Endothelial cell of umbilical vein (primary cell): Measurements from ENCODE around the gene NOTCH1. TPM values are rescaled to one million over a fixed set of nuclear protein-coding genes. Genes with fewer than 3 reads are reported as not detected.

Source experiments
- BruUV-seq: library from RNA; stranded (reverse); fragments of 400-500 nt; replicated peaks from 2 replicates; lab custom pipeline; 2021; lab: Mats Ljungman, UMichigan
- CTCF ChIA-PET: fragments of 300-600, 350-600 bp; sonication (Branson Sonifier 250); formaldehyde crosslinking; loops from one replicate; lab custom pipeline; 2021; ENCODE audit warnings: antibody characterized with exemption, inconsistent platforms; lab: Charles Lee
- POLR2A ChIA-PET: fragments of 300-600, 350-600 bp; sonication (Branson Sonifier 250); formaldehyde crosslinking; loops from one replicate; lab custom pipeline; 2021; ENCODE audit warnings: antibody characterized with exemption, inconsistent platforms; lab: Charles Lee
- DNase-seq: peaks from one replicate; pipeline ENCODE4 v3.0.0-alpha.2; 2011; ENCODE audit warnings: low read depth, low spot score
- FAIRE-seq: peaks from 2 replicates; lab custom pipeline; 2011; peaks lifted over from hg19 to GRCh38; lab: Jason Lieb, UNC
- H2AFZ ChIP-seq: 2 replicates; pipeline ENCODE4 v1.6.0; 2012; ENCODE audit warnings: low read depth, low read length, control low read depth, inconsistent platforms
- H3K27ac ChIP-seq: 2 replicates; pipeline ENCODE4 v1.5.1; 2011; ENCODE audit warnings: low read depth, mild to moderate bottlenecking, control low read depth, low read length, moderate library complexity; ENCODE audit not compliant: insufficient read depth
- H3K27me3 ChIP-seq, 2 experiments: 2 replicates each; pipeline versions ENCODE4 v1.6.0 to v1.6.1; 2011; ENCODE audit warnings: low read length in 2 of 2, mixed read lengths in 1 of 2; ENCODE audit not compliant: control insufficient read depth in 2 of 2, insufficient read depth in 2 of 2
- H3K36me3 ChIP-seq, 2 experiments: 2 replicates in 1 of 2; 3 replicates in 1 of 2; pipeline ENCODE4 v1.5.1; 2011; ENCODE audit warnings: low read length in 2 of 2, mild to moderate bottlenecking in 1 of 2, moderate library complexity in 1 of 2; ENCODE audit not compliant: control insufficient read depth in 2 of 2, insufficient read depth in 2 of 2; ENCODE audit errors: extremely low read depth in 1 of 2
- H3K4me1 ChIP-seq: 3 replicates; pipeline ENCODE4 v1.5.1; 2011; ENCODE audit warnings: mild to moderate bottlenecking, low read length; ENCODE audit not compliant: control insufficient read depth, insufficient read depth; ENCODE audit errors: extremely low read depth
- H3K4me2 ChIP-seq: 2 replicates; pipeline ENCODE4 v1.6.1; 2011; ENCODE audit warnings: low read length, control low read depth, mixed read lengths; ENCODE audit not compliant: insufficient read depth
- H3K4me3 ChIP-seq, 3 experiments: fragments of 200-600 bp in 1 of 3; sonication (generic), shearing (Covaris generic) in 1 of 3; replicated peaks in 1 of 3; 2 replicates each; pipeline ENCODE4 v1.5.1; 2011 to 2016; ENCODE audit warnings: control low read depth in 3 of 3, low read length in 3 of 3, mild to moderate bottlenecking in 2 of 3, inconsistent platforms in 1 of 3, low read depth in 1 of 3, moderate library complexity in 1 of 3; ENCODE audit not compliant: insufficient read depth in 1 of 3
- H3K79me2 ChIP-seq: 2 replicates; pipeline ENCODE4 v1.6.0; 2012; ENCODE audit warnings: low read length, inconsistent platforms; ENCODE audit not compliant: control insufficient read depth, insufficient read depth
- H3K9ac ChIP-seq: replicated peaks from 2 replicates; pipeline ENCODE3; 2011; ENCODE audit warnings: low read length, control low read depth; ENCODE audit not compliant: insufficient read depth; ENCODE audit errors: extremely low read depth
- H3K9me1 ChIP-seq: replicated peaks from 3 replicates; pipeline ENCODE4 v1.6.0; 2011; ENCODE audit warnings: mild to moderate bottlenecking, low read length; ENCODE audit not compliant: control insufficient read depth, insufficient read depth; ENCODE audit errors: extremely low read depth
- H3K9me3 ChIP-seq: replicated peaks from 2 replicates; pipeline ENCODE4 v1.5.1; 2012; ENCODE audit warnings: low read length, inconsistent platforms; ENCODE audit not compliant: control insufficient read depth, insufficient read depth
- H4K20me1 ChIP-seq: replicated peaks from 2 replicates; pipeline ENCODE3; 2011; ENCODE audit warnings: mild to moderate bottlenecking, low read length; ENCODE audit not compliant: control insufficient read depth, insufficient read depth; ENCODE audit errors: extremely low read depth
- CTCF ChIP-seq, 2 donors: IDR thresholded peaks; 1 replicate in 1 of 2; 2 replicates in 1 of 2; pipeline ENCODE4 v1.5.1; 2011; ENCODE audit warnings: low read length in 2 of 2, mild to moderate bottlenecking in 2 of 2, moderate library complexity in 2 of 2, control low read depth in 1 of 2, inconsistent platforms in 1 of 2, low read depth in 1 of 2; ENCODE audit not compliant: insufficient read depth in 1 of 2; ENCODE audit errors: extremely low read depth in 1 of 2
- EZH2 ChIP-seq: IDR thresholded peaks from 2 replicates; pipeline ENCODE4 v1.6.1; 2012; ENCODE audit warnings: borderline replicate concordance, low read depth, mild to moderate bottlenecking, moderate library complexity, low read length, inconsistent platforms; ENCODE audit not compliant: severe bottlenecking
- JUN ChIP-seq: IDR thresholded peaks from 2 replicates; pipeline ENCODE4 v1.6.1; 2011; ENCODE audit warnings: borderline replicate concordance, low read depth; ENCODE audit not compliant: insufficient read length, insufficient read depth
- MAX ChIP-seq: IDR thresholded peaks from 2 replicates; pipeline ENCODE4 v1.6.1; 2011; ENCODE audit not compliant: insufficient read depth, insufficient read length
- MYC ChIP-seq: IDR thresholded peaks from one replicate; pipeline ENCODE4 v1.6.1; 2011; ENCODE audit warnings: mild to moderate bottlenecking, low read depth, low read length
- POLR2A ChIP-seq: IDR thresholded peaks from 2 replicates; pipeline ENCODE4 v1.6.1; 2012; ENCODE audit warnings: low read depth, mild to moderate bottlenecking, control low read depth, low read length
- POLR2AphosphoS5 ChIP-seq: IDR thresholded peaks from 2 replicates; pipeline ENCODE4 v1.6.1; 2012; ENCODE audit warnings: low read depth, mild to moderate bottlenecking, control low read depth, low read length, moderate library complexity; ENCODE audit not compliant: insufficient read depth
- dilution Hi-C: fragments of 300-500 bp; cut with MboI; formaldehyde crosslinking; loops from one replicate; pipeline ENCODE4 v1.15.0; 2019; ENCODE audit warnings: low sequenced_read_pairs; ENCODE audit not compliant: extremely low pct_ligation_motif_present
- intact Hi-C: fragments of 100-400 bp; cut with micrococcal nuclease; formaldehyde crosslinking; loops from one replicate; pipeline ENCODE4 v1.10.0; 2022
- polyA plus RNA-seq, 4 experiments: library from polyadenylated mRNA; depleted of rRNA in 3 of 4; stranded (reverse) in 3 of 4; unstranded in 1 of 4; fragments of >200 nt; gene quantifications; 2 replicates each; pipeline versions ENCODE4 v1.2.1 to v1.2.3, GENCODE V29; 2011 to 2012; ENCODE audit warnings: missing spikeins in 1 of 4
- total RNA-seq: library from RNA; stranded (reverse); gene quantifications from 2 replicates; pipeline ENCODE4 v1.2.3, GENCODE V29; 2021

Gene NOTCH1
- total and polyA plus RNA-seq, 2 donors (not counting 3 experiments of a cell fraction or from before 2014, with no cell fraction given), result 31.7 to 153 TPM

- Histone ChIP-seq H3K27me3 (no peaks in the 10 kb centered on the region), H3K79me2 (peaks cover 83% of the 10 kb centered on the region), H3K9me1 (no peaks in the 10 kb centered on the region), H2AFZ (no peak overlapping the region), H3K4me1 (peaks cover 61% of the 10 kb centered on the region), H3K4me3 (peak overlapping the region in 1 of 3 experiments; percentile 3), H3K9me3 (no peaks in the 10 kb centered on the region), H3K27ac (peak overlapping the region; percentile 80), H3K36me3 (peaks cover 9 to 42% of the 10 kb centered on the region in 2 experiments), H3K4me2 (peak overlapping the region; percentile 22), H4K20me1 (no peaks in the 10 kb centered on the region), H3K9ac (no peak overlapping the region)
- intact Hi-C loops (loop anchor here (1.0 to 2.0 kb wide), 4 partner anchors 9 to 76 kb away; partner anchors contain the start of gene SEC16A), dilution Hi-C loops (no loop called here)
- ChIA-PET POLR2A (interaction anchor here (0.6 to 3.1 kb wide), 4 partner anchors 9 to 134 kb away, joined by 4 to 15 read pairs (median 6); no protein-coding TSS in a partner anchor), CTCF (interaction anchor here (1.1 to 6.4 kb wide), 10 partner anchors 9 to 106 kb away, joined by 3 to 59 read pairs (median 6); no protein-coding TSS in a partner anchor)
- TF ChIP-seq JUN, result no peak
- no peak for TF ChIP-seq EZH2
- no peak for TF ChIP-seq CTCF (IDR thresholded peaks at IDR 0.05; ENCODE audit: extremely low read depth in 1 of 2, insufficient read depth in 1 of 2, low read depth in 1 of 2, low read length in 2 of 2)
- no peak for TF ChIP-seq MYC
- TF ChIP-seq MAX, result no peak
- peak; percentile 44 for TF ChIP-seq POLR2AphosphoS5
- TF ChIP-seq POLR2A, result peak; percentile 60
- DNase-seq (peak; percentile 83), FAIRE-seq (no peak)
- no TSS peak for BruUV-seq
Observed at GRCh38 chr9:136538599-136539426, 7.0 kb downstream of the NOTCH1 start.
